Heart right ventricle (tissue), 16 donors: ENCODE data around the gene ADARB1. TPM values are rescaled to one million over a fixed set of nuclear protein-coding genes. Genes with fewer than 3 reads are reported as not detected.

Experiments
- ATAC-seq, 8 donors: fragments of 200-7000 bp; cut with Tn5 transposase; one replicate each; pipeline ENCODE4 v1.9.1; 2020; ENCODE audit warnings: mild to moderate bottlenecking in 8 of 8, moderate library complexity in 8 of 8, moderate number of reproducible peaks in 1 of 8
- DNase-seq, 2 donors: peaks; one replicate each; pipeline ENCODE4 v3.0.0-alpha.2; 2020
- H3K27ac ChIP-seq, 10 donors: fragments of 200-600 bp; sonication (generic) in 2 of 10; one replicate each; pipeline versions ENCODE4 v1.5.0 to v1.8.0; 2020 to 2022; ENCODE audit warnings: mild to moderate bottlenecking in 3 of 10
- H3K27me3 ChIP-seq, 7 donors: fragments of 200-600 bp; one replicate each; pipeline ENCODE4 v1.8.0; 2021 to 2022; ENCODE audit warnings: mild to moderate bottlenecking in 2 of 7
- H3K36me3 ChIP-seq, 9 donors: fragments of 200-600 bp; sonication (generic) in 1 of 9; one replicate each; pipeline versions ENCODE4 v1.5.0 to v1.8.0; 2020 to 2022; ENCODE audit warnings: mild to moderate bottlenecking in 2 of 9
- H3K4me1 ChIP-seq, 9 donors: fragments of 200-600 bp; sonication (generic) in 1 of 9; one replicate each; pipeline versions ENCODE4 v1.5.0 to v1.8.0; 2020 to 2022; ENCODE audit warnings: mild to moderate bottlenecking in 4 of 9
- H3K4me3 ChIP-seq, 10 donors: fragments of 200-600 bp; sonication (generic) in 2 of 10; one replicate each; pipeline versions ENCODE4 v1.5.0 to v1.8.0; 2020 to 2022; ENCODE audit warnings: mild to moderate bottlenecking in 7 of 10, moderate library complexity in 2 of 10
- H3K9me3 ChIP-seq, 11 donors: fragments of 200-600 bp in 10 of 11; sonication (generic) in 2 of 11; one replicate each; pipeline versions ENCODE4 v1.5.0 to v1.8.0; 2013 to 2022; ENCODE audit warnings: mild to moderate bottlenecking in 2 of 11, control low read depth in 1 of 11, moderate library complexity in 1 of 11
- CTCF ChIP-seq, 9 donors: fragments of 200-600 bp; sonication (generic) in 2 of 9; IDR thresholded peaks; one replicate each; pipeline versions ENCODE4 v1.5.0 to v1.8.0; 2021 to 2022; ENCODE audit warnings: antibody characterized with exemption in 9 of 9, mild to moderate bottlenecking in 5 of 9, moderate library complexity in 1 of 9
- WGBS, 2 donors: extraction: QIAGEN DNeasy Blood & Tissue Kit; methylation state at CpG; one replicate each; pipeline ENCODE4 v1.1.7; 2013; ENCODE audit warnings: inconsistent platforms in 1 of 2; 5-methylcytosine and 5-hydroxymethylcytosine counted together
- intact Hi-C, 10 donors: fragments of 100-400 bp; cut with DNase I; formaldehyde crosslinking; loops; one replicate each; pipeline versions ENCODE4 v1.11.1 to v1.14.2; 2022
- polyA plus RNA-seq, 2 donors: library from polyadenylated mRNA; stranded (reverse); fragments of 200-250 nt; gene quantifications; one replicate each; pipeline ENCODE4 v1.2.3, GENCODE V29; 2013
- total RNA-seq, 10 donors: library from RNA; stranded (reverse); fragmentation: NEBNext Ultra II Directional in 3 of 10; extraction: Animal tissue kit (Norgen Biotek cat#: 25700) in 3 of 10; gene quantifications; one replicate each; pipeline versions ENCODE4 v1.2.1 to v1.2.4, GENCODE V29; 2021 to 2023
- donor health status: Arrhythmogenic right ventricular cardiomyopathy.
- donor health status: ischemic (EF 13 %, LVEDD 7.1; RV severe dilation, severe dysfunction).
- donor health status: healthy with polysubstance abuse.
- donor health status: DM: no; HTN: yes; CAD: no.
- donor health status: DM: no; HTN: no; CAD: no.
- donor health status: ischemic (EF 25% LVEDD 6.9; RV normal size, moderate dysfunction).
- donor health status: ischemic (EF 25% LVEDD 5.7; RV mildly dilated, moderate dysfunction).
- donor health status: healthy.
- donor health status: DM: yes; HTN: yes; CAD: no.
- donor health status: Ischemic cardiomyopathy.
- donor health status: ischemic (EF 35%, LVEDD 5.7; RV mildly dilated, moderate dysfunction).
- donor health status: nonischemic (EF 11% LVEDD 7.7; RV severe dilation, severe dysfunction).
- donor health status: DM: yes; HTN: yes; CAD: no.
- donor health status: PGD.
- donor health status: ischemic (EF 29% LVEDD 5.4; RV normal size, mild dysfunction).
- donor health status: nonischemic (EF 23%, LVEDD 6.1; RV moderate dilation, normal function).

The ADARB1 gene
- total and polyA plus RNA-seq, 12 donors: 7.4 to 21.2 (median 13.5) TPM

GRCh38 chr21:45117314-45117713 is 42.9 kb downstream of the ADARB1 start:
- Histone ChIP-seq H3K27me3 (no peaks in the 10 kb centered on the region), H3K36me3 (peaks cover 0 to 13% (median 3%) of the 10 kb centered on the region in 9 donors), H3K27ac (no peak overlapping the region), H3K4me1 (peaks cover 0 to 45% (median 26%) of the 10 kb centered on the region in 9 donors), H3K4me3 (no peak overlapping the region), H3K9me3 (peaks cover 0 to 6% (median 0%) of the 10 kb centered on the region in 11 donors)
- TF ChIP-seq CTCF (IDR thresholded peaks at IDR 0.05): no peak
- ATAC-seq: no peak
- WGBS, 2 donors: 94 to 95% methylated on average over 6 of the region's 6 CpGs
- no peak for DNase-seq
- intact Hi-C loops: no loop called here

GRCh38 chr21:45118099-45118498 is 43.7 kb downstream of the ADARB1 start:
- DNase-seq (no peak), ATAC-seq (no peak)
- no peak for TF ChIP-seq CTCF (IDR thresholded peaks at IDR 0.05)
- Histone ChIP-seq H3K27ac (no peak overlapping the region), H3K9me3 (peaks cover 0 to 6% (median 0%) of the 10 kb centered on the region in 11 donors), H3K36me3 (peaks cover 0 to 13% (median 3%) of the 10 kb centered on the region in 9 donors), H3K27me3 (no peaks in the 10 kb centered on the region), H3K4me3 (no peak overlapping the region), H3K4me1 (peaks cover 0 to 37% (median 21%) of the 10 kb centered on the region in 9 donors)
- intact Hi-C loops: no loop called here
- WGBS, 2 donors: 98% methylated on average over 2 of the region's 2 CpGs

- no peak overlapping the region for H3K4me3 ChIP-seq
- DNase-seq (no peak), ATAC-seq (no peak)
- intact Hi-C loops: loop anchor here in 2 of 10 donors (5.0 to 10.0 kb wide), 2 partner anchors 33 to 45 kb away; partner anchors contain the start of gene ADARB1 (in 1 of the 2)
- no peaks in the 10 kb centered on the region for H3K27me3 ChIP-seq
- peaks cover 0 to 13% (median 3%) of the 10 kb centered on the region in 9 donors for H3K36me3 ChIP-seq
- WGBS, 2 donors: 95 to 96% methylated on average over 7 of the region's 7 CpGs
- no peak overlapping the region for H3K27ac ChIP-seq
- TF ChIP-seq CTCF (IDR thresholded peaks at IDR 0.05): no peak
- peaks cover 0 to 21% (median 10%) of the 10 kb centered on the region in 9 donors for H3K4me1 ChIP-seq
- peaks cover 0 to 6% (median 0%) of the 10 kb centered on the region in 11 donors for H3K9me3 ChIP-seq
These were observed 45.4 kb downstream of the ADARB1 start for GRCh38 chr21:45119812-45120211.

- no peak overlapping the region for H3K4me3 ChIP-seq
- H3K4me1 ChIP-seq: peaks cover 0 to 22% (median 11%) of the 10 kb centered on the region in 9 donors
- peaks cover 0 to 6% (median 0%) of the 10 kb centered on the region in 11 donors for H3K9me3 ChIP-seq
- intact Hi-C loops: loop anchor here in 2 of 10 donors (5.0 to 10.0 kb wide), 2 partner anchors 34 to 46 kb away; partner anchors contain the start of gene ADARB1 (in 1 of the 2)
- H3K27ac ChIP-seq: no peak overlapping the region
- WGBS, 2 donors: 84 to 85% methylated on average over 6 of the region's 6 CpGs
- H3K36me3 ChIP-seq: peaks cover 0 to 13% (median 3%) of the 10 kb centered on the region in 9 donors
- DNase-seq (no peak), ATAC-seq (no peak)
- no peaks in the 10 kb centered on the region for H3K27me3 ChIP-seq
- no peak for TF ChIP-seq CTCF (IDR thresholded peaks at IDR 0.05)
These were observed 46.6 kb downstream of the ADARB1 start for GRCh38 chr21:45120975-45121374.
